Uterus (tissue), 2 donors: ENCODE results near the gene MBTD1.

Source experiments
- POLR2A ChIP-seq, 2 donors: fragments of 450-650 bp; IDR thresholded peaks; one replicate each; pipeline ENCODE4 v1.6.1; 2016; ENCODE audit warnings: antibody characterized with exemption in 2 of 2, mild to moderate bottlenecking in 1 of 2, moderate library complexity in 1 of 2
- TF ChIP-seq, protein P1 (sequence below), 4 experiments: fragments of 200-600 bp in 2 of 4; fragments of 450-650 bp in 2 of 4; sonication (generic) in 2 of 4; IDR thresholded peaks; one replicate each; pipeline ENCODE4 v1.5.1; 2016 to 2019; ENCODE audit warnings: antibody characterized with exemption in 4 of 4, mild to moderate bottlenecking in 2 of 4, moderate library complexity in 1 of 4

DNA sequence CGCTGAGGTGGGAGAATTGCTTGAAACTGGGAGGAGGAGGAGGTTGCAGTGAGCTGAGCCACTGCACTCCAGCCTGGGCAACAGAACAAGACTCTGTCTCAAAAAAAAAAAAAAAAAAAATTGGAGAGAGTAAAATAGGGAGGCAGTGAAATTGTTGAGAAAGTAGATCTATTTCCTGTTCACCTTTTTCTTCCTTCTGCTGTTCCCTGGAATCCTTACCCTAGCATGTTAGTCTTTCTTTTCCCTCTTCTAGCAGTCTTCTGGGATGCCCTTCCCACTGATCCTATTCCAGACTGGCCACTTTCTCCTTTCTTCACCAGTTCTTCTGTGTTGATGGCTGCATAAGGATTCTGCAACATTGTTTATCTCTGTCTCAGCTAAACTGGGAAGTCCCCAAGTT, 90.5 kb downstream of the MBTD1 start:
- TF ChIP-seq, protein P1, sequence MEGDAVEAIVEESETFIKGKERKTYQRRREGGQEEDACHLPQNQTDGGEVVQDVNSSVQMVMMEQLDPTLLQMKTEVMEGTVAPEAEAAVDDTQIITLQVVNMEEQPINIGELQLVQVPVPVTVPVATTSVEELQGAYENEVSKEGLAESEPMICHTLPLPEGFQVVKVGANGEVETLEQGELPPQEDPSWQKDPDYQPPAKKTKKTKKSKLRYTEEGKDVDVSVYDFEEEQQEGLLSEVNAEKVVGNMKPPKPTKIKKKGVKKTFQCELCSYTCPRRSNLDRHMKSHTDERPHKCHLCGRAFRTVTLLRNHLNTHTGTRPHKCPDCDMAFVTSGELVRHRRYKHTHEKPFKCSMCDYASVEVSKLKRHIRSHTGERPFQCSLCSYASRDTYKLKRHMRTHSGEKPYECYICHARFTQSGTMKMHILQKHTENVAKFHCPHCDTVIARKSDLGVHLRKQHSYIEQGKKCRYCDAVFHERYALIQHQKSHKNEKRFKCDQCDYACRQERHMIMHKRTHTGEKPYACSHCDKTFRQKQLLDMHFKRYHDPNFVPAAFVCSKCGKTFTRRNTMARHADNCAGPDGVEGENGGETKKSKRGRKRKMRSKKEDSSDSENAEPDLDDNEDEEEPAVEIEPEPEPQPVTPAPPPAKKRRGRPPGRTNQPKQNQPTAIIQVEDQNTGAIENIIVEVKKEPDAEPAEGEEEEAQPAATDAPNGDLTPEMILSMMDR (IDR thresholded peaks at IDR 0.05): no peak
- TF ChIP-seq POLR2A (IDR thresholded peaks at IDR 0.05): no peak
